ENCODE results near the gene TBL1X.
"Not testable (repeated sequence)": the region's sequence is repeated elsewhere in the genome, so short reads cannot be mapped to it uniquely, and the experiment has no call there.

Gene TBL1X

GRCh38 chrX:9724711-9725110, 259.9 kb downstream of the TBL1X start:
- no peak for DNase-seq

DNA sequence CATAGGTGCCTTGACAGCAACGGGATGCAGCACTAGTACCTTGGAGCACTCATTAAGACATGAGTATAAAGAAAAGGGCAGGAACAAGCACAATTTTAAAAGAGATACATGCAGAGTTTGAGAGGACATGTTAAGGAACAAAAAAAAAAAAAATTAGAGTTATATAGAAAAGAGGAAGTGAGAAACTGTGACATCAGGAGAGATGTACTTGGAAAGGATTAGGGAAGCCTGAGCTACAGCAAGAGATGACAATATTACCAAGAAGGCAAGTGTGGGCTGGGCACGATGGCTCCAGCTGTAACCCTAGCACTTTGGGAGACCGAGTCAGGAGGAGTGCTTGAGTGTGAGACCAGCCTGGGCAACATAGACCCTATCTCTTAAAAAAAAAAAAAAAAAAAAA, 263.4 kb downstream of the TBL1X start:
- DNase-seq: no peak

GRCh38 chrX:9729171-9729885, 264.5 kb downstream of the TBL1X start:
- DNase-seq: no peak

GRCh38 chrX:9730078-9730477, 265.2 kb downstream of the TBL1X start:
- DNase-seq: no peak

DNA sequence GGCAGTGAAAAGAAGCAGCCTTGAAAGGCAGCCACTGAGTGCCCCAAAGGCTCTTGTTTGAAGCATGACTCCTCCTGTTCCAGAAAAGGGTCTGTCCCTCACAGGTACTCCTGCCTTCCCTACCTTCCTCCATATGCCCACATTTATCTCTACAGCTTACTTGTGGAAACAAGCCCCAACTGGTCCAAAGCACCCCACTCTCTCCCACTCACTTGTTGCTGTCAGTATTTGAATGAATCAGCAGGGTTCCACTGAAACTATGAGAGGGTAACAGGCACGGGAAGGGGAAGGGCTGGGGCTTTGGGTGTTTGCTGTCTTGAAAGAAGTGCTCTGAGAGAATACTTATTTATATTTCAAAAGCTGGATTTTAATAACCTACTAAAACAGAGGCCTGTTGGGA, 265.9 kb downstream of the TBL1X start:
- no peak for DNase-seq

DNA sequence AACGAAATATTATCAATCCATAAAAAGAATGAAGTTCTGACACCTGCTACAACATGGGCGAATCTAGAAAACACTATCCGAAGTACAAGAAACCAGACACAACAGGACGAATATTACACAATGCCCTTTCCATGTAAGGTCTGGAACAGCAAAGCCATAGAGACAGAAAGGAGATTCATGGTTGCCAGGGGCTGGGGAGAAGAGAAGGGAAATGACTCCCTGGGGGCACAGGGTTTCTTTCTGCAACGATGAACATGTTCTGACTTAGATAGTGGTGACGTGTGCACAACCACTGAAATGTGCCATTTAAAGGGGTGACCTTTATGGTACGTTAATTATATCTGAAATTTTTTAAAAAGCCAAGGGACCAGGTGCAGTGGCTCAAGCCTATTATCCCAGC, 272.5 kb downstream of the TBL1X start:
- no peak for DNase-seq

GRCh38 chrX:9738151-9738550, 273.3 kb downstream of the TBL1X start:
- DNase-seq: no peak

GRCh38 chrX:9739130-9739529, 274.3 kb downstream of the TBL1X start:
- no peak for DNase-seq

DNA sequence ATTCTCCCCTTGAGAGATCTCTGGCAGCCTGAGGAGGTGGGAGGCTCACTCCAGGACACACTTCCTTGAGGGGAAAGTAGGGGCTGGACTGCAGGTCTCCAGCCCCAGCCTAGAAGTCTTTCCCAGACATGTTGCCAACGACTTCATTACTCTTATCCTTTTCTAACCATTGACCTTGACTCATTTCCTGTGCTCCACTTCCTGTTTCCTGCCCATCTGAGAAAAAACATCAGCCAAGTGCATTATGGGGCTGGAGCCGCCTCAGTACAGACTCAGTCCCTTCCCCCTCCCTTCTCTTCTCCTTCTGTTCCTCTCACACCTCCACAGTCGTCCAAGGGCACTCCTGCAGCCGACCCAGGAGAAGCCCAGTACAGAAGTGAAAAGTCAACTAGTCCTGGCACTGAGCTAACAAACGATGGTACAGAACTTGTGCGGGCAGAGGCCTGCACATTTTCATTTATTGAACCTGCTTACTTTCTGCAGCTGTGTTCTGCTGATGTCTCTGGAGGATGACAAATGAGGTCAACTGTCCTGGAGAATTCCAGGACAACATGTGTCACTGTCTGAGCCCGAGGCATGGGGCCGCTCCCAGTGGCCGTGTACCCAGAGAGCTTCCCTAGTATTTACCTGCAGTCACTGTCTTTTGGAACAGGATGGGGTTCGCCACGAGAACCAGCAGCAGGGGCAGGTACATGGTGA, 280.7 kb downstream of the TBL1X start:
- DNase-seq: no peak

- no peak for DNase-seq
These were observed 281.5 kb downstream of the TBL1X start for GRCh38 chrX:9746148-9746888.

- DNase-seq: no peak
These were observed 282.8 kb downstream of the TBL1X start for GRCh38 chrX:9747644-9748043.

GRCh38 chrX:9749146-9749692, 284.4 kb downstream of the TBL1X start:
- no peak for DNase-seq

- DNase-seq: no peak
These were observed 292.5 kb downstream of the TBL1X start for GRCh38 chrX:9757366-9757765.

DNA sequence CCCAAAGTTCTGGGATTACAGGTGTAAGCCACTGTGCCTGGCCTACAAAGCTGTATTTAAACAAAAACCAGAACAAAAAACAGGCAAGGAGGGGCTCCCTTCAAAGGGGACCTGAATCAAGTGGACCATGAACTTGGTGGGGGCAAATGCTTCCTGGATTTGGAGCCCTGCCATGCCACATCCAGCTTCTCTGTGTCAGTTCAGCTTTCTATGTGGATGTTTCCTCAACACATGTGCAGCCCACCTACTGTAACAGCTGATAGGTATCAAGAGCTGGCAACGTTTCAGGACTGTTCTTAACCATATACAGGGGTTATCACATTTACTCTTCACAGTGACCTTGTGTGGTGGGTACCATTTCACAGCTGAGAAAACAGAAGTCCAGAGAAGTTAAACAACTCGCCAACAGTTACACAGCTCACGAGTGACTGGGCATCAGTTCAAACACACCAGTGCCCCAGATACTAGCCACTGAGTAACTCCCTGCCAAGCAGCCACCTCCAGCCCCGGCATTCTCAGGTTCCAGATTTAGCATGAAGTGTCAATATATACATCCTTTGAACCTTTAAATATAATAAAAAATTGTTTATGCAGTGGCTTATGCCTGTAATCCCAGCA, 293.3 kb downstream of the TBL1X start:
- no peak for DNase-seq

GRCh38 chrX:9759337-9759736, 294.5 kb downstream of the TBL1X start:
- DNase-seq: no peak

DNA sequence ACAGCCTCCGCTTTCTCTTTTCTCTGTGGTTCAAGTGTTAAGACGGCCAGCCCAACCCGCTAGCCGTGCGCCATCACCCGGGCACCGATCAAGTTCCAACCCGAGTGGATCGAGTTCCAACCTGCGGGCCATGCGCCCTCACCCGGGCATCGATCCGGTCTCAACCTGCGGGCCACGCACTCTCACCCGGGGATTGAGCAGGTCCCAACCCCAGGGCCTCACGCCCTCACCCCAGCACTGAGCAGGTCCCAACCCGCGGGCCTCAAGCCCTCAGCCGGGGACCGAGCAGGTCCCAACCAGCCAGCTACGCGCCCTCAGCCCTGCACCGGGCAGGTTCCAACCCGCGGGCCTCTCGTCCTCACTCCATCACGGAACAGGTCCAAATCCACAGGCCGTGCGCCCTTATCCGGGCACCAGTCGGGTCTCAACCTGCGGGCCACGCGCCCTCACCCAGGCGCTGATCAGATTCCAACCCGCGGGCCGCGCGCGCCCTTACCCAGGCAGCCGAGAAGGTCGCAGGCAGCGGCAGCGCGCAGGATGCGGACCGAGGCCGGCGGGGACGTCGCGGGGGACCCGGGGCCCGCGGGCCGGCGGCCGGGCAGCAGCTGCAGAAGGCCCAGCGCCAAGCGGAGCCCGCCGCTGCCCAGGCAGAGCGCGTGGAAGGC, 300.3 kb downstream of the TBL1X start:
- no peak for DNase-seq

DNA sequence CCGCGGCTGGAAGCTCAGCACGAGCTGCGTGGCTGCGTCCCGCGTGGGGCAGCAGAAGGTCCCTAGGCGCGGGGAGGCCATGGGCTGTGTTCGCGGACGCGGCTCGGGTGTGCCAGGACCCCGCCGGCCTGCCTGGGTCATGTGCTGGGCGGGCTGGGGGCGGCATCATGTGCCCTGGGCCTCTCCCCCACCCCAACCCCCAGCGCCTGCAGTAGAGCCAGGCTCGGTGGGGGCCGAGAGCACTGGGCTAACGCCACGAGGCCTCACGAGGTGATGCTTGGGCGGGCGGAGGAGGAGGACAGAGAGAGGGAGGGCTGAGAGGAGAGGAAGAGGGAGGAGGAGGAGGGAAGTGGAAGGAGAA, 300.9 kb downstream of the TBL1X start, which contains the start of gene GPR143:
TSS of gene GPR143 (minus strand) at position 111 of the 361 bp plus-strand sequence. CDS start at position 81, 30 bp downstream.
- no peak for DNase-seq

GRCh38 chrX:9767375-9767774, 302.5 kb downstream of the TBL1X start:
- DNase-seq: no peak

DNA sequence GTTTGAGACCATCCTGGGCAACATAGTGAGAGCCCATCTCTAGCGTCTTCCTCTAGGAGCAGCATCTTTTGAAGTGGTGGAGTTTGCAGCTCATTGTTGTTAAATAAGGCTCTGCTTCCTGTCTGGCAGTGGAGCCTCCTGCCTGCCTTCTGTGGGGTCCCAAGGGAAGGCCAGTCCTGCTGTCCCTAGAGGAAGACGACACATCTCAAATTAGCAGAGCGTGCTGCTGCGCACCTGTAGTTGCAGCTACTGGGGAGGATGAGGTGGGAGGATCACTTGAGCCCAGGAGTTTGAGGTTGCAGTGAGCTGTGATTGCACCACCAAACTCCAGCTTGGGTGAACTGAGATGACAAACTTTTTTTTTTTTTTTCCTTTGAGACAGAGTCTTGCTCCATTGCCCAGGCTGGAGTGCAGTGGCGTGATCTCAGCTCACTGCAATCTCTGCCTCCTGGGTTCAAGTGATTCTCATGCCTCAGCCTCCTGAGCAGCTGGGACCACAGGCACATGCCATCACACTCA, 303.5 kb downstream of the TBL1X start:
- DNase-seq: not testable (repeated sequence)

GRCh38 chrX:9770319-9770718, 305.5 kb downstream of the TBL1X start:
- DNase-seq: no peak

- DNase-seq: no peak
These were observed 308.1 kb downstream of the TBL1X start for GRCh38 chrX:9772943-9773342.

DNA sequence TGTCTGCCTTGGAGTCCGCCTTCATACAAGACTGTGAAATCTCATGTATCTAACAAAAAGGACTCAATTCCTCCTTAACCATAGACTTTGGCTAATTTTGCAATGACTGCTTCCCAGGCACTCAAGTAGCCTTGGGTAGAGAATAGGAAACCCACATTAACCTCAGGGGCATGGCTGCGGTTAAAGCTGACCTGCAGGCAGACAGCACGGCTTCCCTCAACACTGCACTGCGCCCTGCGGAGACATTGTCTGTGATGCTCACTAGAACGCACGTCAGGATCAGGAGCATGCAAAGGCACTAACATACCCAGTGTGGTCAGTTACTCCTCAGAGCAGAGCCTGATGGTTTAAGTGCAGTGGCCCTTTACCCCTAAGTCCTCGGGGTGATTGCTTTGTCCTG, 311.1 kb downstream of the TBL1X start:
- DNase-seq: no peak
